BLaER1 treated with 17β-estradiol and CSF1 and Interleukin-3, amounts not matched to agents 10 nM and 100 nM (cell line): ENCODE measurements around the gene GABRP.

Experiments used
- H3K27ac ChIP-seq, 11 experiments: shearing (Covaris generic); formaldehyde crosslinking; 2 replicates each; pipeline ENCODE4 v1.8.1; 2022
- H3K27me3 ChIP-seq, 11 experiments: shearing (Covaris generic); formaldehyde crosslinking; 2 replicates each; pipeline ENCODE4 v1.8.1; 2022
- H3K36me3 ChIP-seq, 11 experiments: shearing (Covaris generic); formaldehyde crosslinking; 2 replicates each; pipeline ENCODE4 v1.8.1; 2022
- H3K4me1 ChIP-seq, 10 experiments: shearing (Covaris generic); formaldehyde crosslinking; 2 replicates each; pipeline ENCODE4 v1.8.1; 2022
- H3K4me2 ChIP-seq, 11 experiments: shearing (Covaris generic); formaldehyde crosslinking; 2 replicates each; pipeline ENCODE4 v1.8.1; 2022
- H3K4me3 ChIP-seq, 10 experiments: shearing (Covaris generic); formaldehyde crosslinking; 2 replicates each; pipeline ENCODE4 v1.8.1; 2022
- H3K9ac ChIP-seq, 11 experiments: shearing (Covaris generic); formaldehyde crosslinking; 2 replicates each; pipeline ENCODE4 v1.8.1; 2022
- H3K9me3 ChIP-seq, 11 experiments: shearing (Covaris generic); formaldehyde crosslinking; replicated peaks in 1 of 11; 2 replicates each; pipeline ENCODE4 v1.8.1; 2022
- H4K20me1 ChIP-seq, 11 experiments: shearing (Covaris generic); formaldehyde crosslinking; 2 replicates each; pipeline ENCODE4 v1.8.1; 2022
- Cebpa-rat ChIP-seq, 11 experiments: shearing (Covaris generic); IDR thresholded peaks; 2 replicates each; pipeline ENCODE4 v1.8.1; 2022

The GABRP gene

GRCh38 chr5:170861667-170861916 lies 78.1 kb downstream of the GABRP start:
- H3K4me2 ChIP-seq, result no peak overlapping the region
- no peak for TF ChIP-seq Cebpa-rat (IDR thresholded peaks at IDR 0.05)
- no peaks in the 10 kb centered on the region for H3K4me1 ChIP-seq
- no peak overlapping the region for H3K27ac ChIP-seq
- H3K36me3 ChIP-seq, result no peaks in the 10 kb centered on the region
- no peaks in the 10 kb centered on the region for H4K20me1 ChIP-seq
- H3K4me3 ChIP-seq, result no peak overlapping the region
- H3K9me3 ChIP-seq, result peaks cover 34 to 51% (median 40%) of the 10 kb centered on the region in 11 experiments
- no peak overlapping the region for H3K9ac ChIP-seq
- H3K27me3 ChIP-seq, result no peaks in the 10 kb centered on the region

DNA sequence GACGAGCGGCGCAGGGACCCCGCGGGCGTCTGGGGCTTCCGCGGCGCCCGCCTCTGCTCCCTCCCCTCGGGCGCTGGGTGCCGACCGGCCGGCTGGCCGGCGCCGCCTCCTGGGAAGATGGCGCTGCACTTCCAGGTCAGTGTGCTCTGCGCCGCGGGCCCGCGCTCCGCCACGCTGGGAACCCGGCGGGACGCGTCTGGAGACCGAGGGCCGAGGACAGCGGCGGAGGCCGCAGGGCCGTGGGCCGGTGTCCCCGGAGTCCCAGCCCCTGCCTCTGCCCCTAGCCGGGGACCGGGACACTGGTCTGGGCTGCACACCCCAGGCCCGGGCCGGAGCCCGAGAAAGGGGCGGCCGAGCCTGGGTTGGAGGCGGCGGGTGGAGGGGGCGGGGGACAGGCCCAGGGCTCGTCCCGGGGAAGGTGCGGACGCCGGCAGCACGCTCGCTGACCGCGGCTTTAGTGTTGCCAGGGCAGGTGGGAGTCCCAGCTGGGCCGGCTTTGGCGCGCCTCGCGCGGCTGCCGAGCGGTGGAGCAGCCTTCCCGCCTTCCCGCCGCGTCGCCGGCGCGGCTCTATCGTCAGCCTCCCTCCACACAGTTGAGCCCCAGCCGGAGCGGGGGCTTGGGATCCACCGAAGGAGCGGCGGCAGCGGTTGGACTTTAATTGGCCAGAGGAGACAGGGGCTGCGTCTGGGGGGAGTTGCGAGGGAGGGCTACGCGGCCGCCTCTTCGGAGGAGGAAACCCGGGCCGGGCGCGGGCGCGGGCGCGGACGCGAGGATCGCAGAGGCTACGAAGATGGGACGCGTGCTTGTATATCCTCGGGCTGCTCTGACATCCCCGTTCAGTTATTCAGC lies 78.6 kb downstream of the GABRP start, which contains the start of gene RANBP17:
TSS of gene RANBP17 (plus strand) at position 102 of the 850 bp plus-strand sequence.
- Histone ChIP-seq H3K27ac (no peak within 1 kb of the TSS), H3K9ac (no peak within 1 kb of the TSS), H3K9me3 (peaks cover 34 to 51% (median 40%) of the 10 kb centered on the region in 11 experiments), H4K20me1 (no peaks in the 10 kb centered on the region), H3K27me3 (no peaks in the 10 kb centered on the region), H3K4me1 (no peaks in the 10 kb centered on the region), H3K36me3 (no peaks in the 10 kb centered on the region), H3K4me2 (no peak within 1 kb of the TSS), H3K4me3 (no peak within 1 kb of the TSS; a peak in 1 of 20 replicates)
- TF ChIP-seq Cebpa-rat (IDR thresholded peaks at IDR 0.05), result no peak

DNA sequence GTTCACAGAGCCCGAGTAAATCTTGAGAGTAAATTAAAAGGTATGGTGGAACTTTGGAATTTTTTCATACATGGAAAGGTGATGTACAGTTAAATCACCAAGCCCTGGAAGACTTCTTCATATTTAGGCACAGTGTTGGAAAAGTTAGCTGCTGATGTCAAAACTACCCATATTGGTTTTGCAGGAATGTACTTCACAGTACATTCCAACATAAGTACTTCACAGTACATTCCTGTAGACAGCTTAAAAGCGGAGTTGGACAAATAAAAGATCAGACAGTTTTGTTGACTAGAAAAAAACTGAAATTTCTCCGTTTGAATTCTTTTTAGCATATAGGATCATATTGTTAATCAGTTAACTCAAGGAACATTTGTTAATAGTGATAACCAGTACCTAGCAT lies 80.1 kb downstream of the GABRP start:
- no peaks in the 10 kb centered on the region for H3K27me3 ChIP-seq
- H3K9ac ChIP-seq, result no peak overlapping the region
- H3K4me3 ChIP-seq, result no peak overlapping the region
- H3K4me2 ChIP-seq, result no peak overlapping the region
- no peak for TF ChIP-seq Cebpa-rat (IDR thresholded peaks at IDR 0.05)
- no peak overlapping the region for H3K27ac ChIP-seq
- no peaks in the 10 kb centered on the region for H4K20me1 ChIP-seq
- H3K4me1 ChIP-seq, result no peaks in the 10 kb centered on the region
- H3K36me3 ChIP-seq, result no peaks in the 10 kb centered on the region
- H3K9me3 ChIP-seq, result peaks cover 34 to 48% (median 40%) of the 10 kb centered on the region in 11 experiments
